H1 (cell line): ENCODE measurements around the gene WIPF1. TPM values are rescaled to one million over a fixed set of nuclear protein-coding genes. Genes with fewer than 3 reads are reported as not detected.

Source experiments
- NRF1 ChIP-seq: IDR thresholded peaks from 2 replicates; pipeline ENCODE4 v1.6.1; 2011; ENCODE audit warnings: mild to moderate bottlenecking, low read depth, low read length, improper control_type of control experiment
- SP2 ChIP-seq: IDR thresholded peaks from 2 replicates; pipeline ENCODE4 v1.6.1; 2012; ENCODE audit warnings: mild to moderate bottlenecking, low read length, inconsistent platforms
- polyA plus RNA-seq, 7 experiments: library from polyadenylated mRNA; depleted of rRNA in 3 of 7; stranded (reverse) in 5 of 7; unstranded in 2 of 7; fragments of >200 nt in 5 of 7; fragments of 200-250 nt in 2 of 7; gene quantifications; 1 replicate in 5 of 7; 2 replicates in 1 of 7; 4 replicates in 1 of 7; pipeline versions ENCODE4 v1.2.1 to v1.2.3, GENCODE V29; 2011 to 2013; ENCODE audit warnings: missing spikeins in 2 of 7, mixed read lengths in 2 of 7
- total RNA-seq: library from RNA; stranded (reverse); fragmentation: NEBNext Ultra II Directional; extraction: Animal tissue kit (Norgen Biotek cat#: 25700); gene quantifications from 2 replicates; pipeline ENCODE4 v1.2.1, GENCODE V29; 2021
- TF ChIP-seq, protein P1 (sequence below), 3 experiments: IDR thresholded peaks; 1 replicate in 2 of 3; 2 replicates in 1 of 3; pipeline versions ENCODE4 v1.5.1 to v1.6.1; 2011; ENCODE audit warnings: low read length in 3 of 3, mild to moderate bottlenecking in 3 of 3, inconsistent platforms in 2 of 3, low read depth in 1 of 3, moderate library complexity in 1 of 3; ENCODE audit not compliant: insufficient read depth in 1 of 3; ENCODE audit errors: control extremely low read depth in 1 of 3

The WIPF1 gene
- total and polyA plus RNA-seq, 2 of the 8 experiments (the other 6 are each of a cell fraction or from before 2014, with no cell fraction given), result 4.7 to 5.2 TPM

DNA sequence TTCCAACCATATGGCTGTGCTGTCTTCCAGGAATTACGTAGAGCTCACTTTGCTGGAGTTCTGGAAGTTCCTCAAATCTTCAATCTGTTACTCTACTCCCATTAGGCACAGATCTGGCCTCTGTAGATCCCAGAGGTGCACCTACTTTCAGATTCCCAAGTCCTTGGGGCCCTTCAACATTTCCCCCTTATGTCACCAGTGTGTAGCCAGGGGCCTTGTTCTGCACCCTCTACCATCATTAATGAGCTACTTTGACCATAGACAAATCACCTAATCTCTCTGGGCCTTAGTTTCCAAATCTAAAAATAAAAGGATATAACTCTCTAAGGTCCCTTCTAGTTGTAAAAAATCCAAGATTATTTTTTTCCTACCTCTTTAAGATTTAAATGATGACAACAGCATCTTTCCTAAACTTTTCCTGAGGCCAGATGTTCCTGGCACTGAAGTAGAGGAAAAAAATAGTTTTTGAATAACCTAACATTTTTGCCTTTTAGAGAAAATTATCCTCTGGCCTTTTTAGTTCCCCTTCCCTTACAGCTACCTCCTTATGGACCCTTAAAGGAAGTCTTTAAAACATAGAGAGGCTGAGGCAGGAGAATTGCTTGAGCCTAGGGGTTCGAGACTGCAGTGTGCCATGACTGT is 31.0 kb upstream of the WIPF1 start (continued):
- no peak for TF ChIP-seq SP2
- TF ChIP-seq, protein P1, sequence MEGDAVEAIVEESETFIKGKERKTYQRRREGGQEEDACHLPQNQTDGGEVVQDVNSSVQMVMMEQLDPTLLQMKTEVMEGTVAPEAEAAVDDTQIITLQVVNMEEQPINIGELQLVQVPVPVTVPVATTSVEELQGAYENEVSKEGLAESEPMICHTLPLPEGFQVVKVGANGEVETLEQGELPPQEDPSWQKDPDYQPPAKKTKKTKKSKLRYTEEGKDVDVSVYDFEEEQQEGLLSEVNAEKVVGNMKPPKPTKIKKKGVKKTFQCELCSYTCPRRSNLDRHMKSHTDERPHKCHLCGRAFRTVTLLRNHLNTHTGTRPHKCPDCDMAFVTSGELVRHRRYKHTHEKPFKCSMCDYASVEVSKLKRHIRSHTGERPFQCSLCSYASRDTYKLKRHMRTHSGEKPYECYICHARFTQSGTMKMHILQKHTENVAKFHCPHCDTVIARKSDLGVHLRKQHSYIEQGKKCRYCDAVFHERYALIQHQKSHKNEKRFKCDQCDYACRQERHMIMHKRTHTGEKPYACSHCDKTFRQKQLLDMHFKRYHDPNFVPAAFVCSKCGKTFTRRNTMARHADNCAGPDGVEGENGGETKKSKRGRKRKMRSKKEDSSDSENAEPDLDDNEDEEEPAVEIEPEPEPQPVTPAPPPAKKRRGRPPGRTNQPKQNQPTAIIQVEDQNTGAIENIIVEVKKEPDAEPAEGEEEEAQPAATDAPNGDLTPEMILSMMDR (IDR thresholded peaks at IDR 0.05; ENCODE audit: control extremely low read depth in 1 of 3, insufficient read depth in 1 of 3, low read depth in 1 of 3, low read length in 3 of 3), result no peak
- TF ChIP-seq NRF1, result no peak
